GM12878 (cell line): ENCODE measurements around the gene POMT2. TPM values are rescaled to one million over a fixed set of nuclear protein-coding genes. Genes with fewer than 3 reads are reported as not detected.

Experiments
- ATAC-seq: fragments of 200-7000 bp; cut with Tn5 transposase; 3 replicates; pipeline ENCODE4 v1.9.1; 2020; ENCODE audit warnings: mild to moderate bottlenecking, moderate library complexity
- BruUV-seq: library from RNA; stranded (reverse); fragments of 400-500 nt; replicated peaks from 2 replicates; lab custom pipeline; 2021; lab: Mats Ljungman, UMichigan
- CTCF ChIA-PET: fragments of 300-600 bp; sonication (Branson Sonifier 250); formaldehyde crosslinking; extraction: SDS; loops from one replicate; lab custom pipeline; 2021; ENCODE audit warnings: inconsistent platforms; lab: Yijun Ruan, JAX
- POLR2A ChIA-PET: fragments of 350-600 bp; formaldehyde crosslinking; extraction: SDS; loops from one replicate; lab custom pipeline; 2021; ENCODE audit warnings: inconsistent platforms; lab: Charles Lee
- RAD21 ChIA-PET: fragments of 300-600 bp; sonication (Branson Sonifier 250); formaldehyde crosslinking; loops from one replicate; lab custom pipeline; 2023; ENCODE audit warnings: antibody characterized with exemption; ENCODE audit not compliant: unreplicated experiment; lab: Charles Lee
- SMC1A ChIA-PET: fragments of 300-600 bp; sonication (Branson Sonifier 250); formaldehyde crosslinking; loops from one replicate; lab custom pipeline; 2023; ENCODE audit not compliant: unreplicated experiment, uncharacterized antibody; lab: Charles Lee
- DNase-seq: peaks from one replicate; pipeline ENCODE4 v3.0.0-alpha.2; 2011; ENCODE audit warnings: low read depth, low spot score
- FAIRE-seq: peaks from 3 replicates; lab custom pipeline; 2011; peaks lifted over from hg19 to GRCh38; lab: Jason Lieb, UNC
- H2AFZ ChIP-seq: 2 replicates; pipeline ENCODE4 v1.6.0; 2011; ENCODE audit warnings: low read depth, low read length, control low read depth; ENCODE audit not compliant: control insufficient read depth
- H3K27ac ChIP-seq: 2 replicates; pipeline ENCODE4 v1.5.1; 2011; ENCODE audit warnings: control low read depth; ENCODE audit not compliant: control insufficient read depth, insufficient read depth
- H3K27me3 ChIP-seq, 2 experiments: replicated peaks in 1 of 2; 2 replicates each; pipeline versions ENCODE4 v1.6.0 to v1.6.1; 2011; ENCODE audit warnings: low read length in 1 of 2; ENCODE audit not compliant: control insufficient read depth in 2 of 2, insufficient read depth in 2 of 2
- H3K36me3 ChIP-seq, 2 experiments: 2 replicates each; pipeline ENCODE4 v1.5.1; 2011; ENCODE audit warnings: low read length in 1 of 2; ENCODE audit not compliant: control insufficient read depth in 2 of 2, insufficient read depth in 2 of 2
- H3K4me1 ChIP-seq: 2 replicates; pipeline ENCODE4 v1.6.1; 2011; ENCODE audit warnings: mild to moderate bottlenecking, low read length, moderate library complexity, mixed read lengths; ENCODE audit not compliant: control insufficient read depth, insufficient read depth
- H3K4me2 ChIP-seq: 2 replicates; pipeline ENCODE4 v1.6.0; 2011; ENCODE audit warnings: control low read depth; ENCODE audit not compliant: control insufficient read depth, insufficient read depth
- H3K4me3 ChIP-seq: fragments of 200-600 bp; sonication (generic); 2 replicates; pipeline ENCODE4 v1.5.1; 2016
- H3K79me2 ChIP-seq: 2 replicates; pipeline ENCODE4 v1.6.0; 2011; ENCODE audit warnings: low read length; ENCODE audit not compliant: control insufficient read depth, insufficient read depth
- H3K9ac ChIP-seq: 2 replicates; pipeline ENCODE4 v1.8.0; 2011; ENCODE audit warnings: low read length, control low read depth, mixed read lengths; ENCODE audit not compliant: control insufficient read depth, insufficient read depth
- H3K9me3 ChIP-seq: replicated peaks from 3 replicates; pipeline ENCODE4 v1.5.1; 2011; ENCODE audit warnings: mild to moderate bottlenecking, low read length; ENCODE audit not compliant: control insufficient read depth, insufficient read depth
- H4K20me1 ChIP-seq: 2 replicates; pipeline ENCODE4 v1.6.0; 2011; ENCODE audit not compliant: control insufficient read depth, insufficient read depth
- CBX5 ChIP-seq: sonication (generic); IDR thresholded peaks from 2 replicates; pipeline ENCODE4 v1.6.1; 2016; ENCODE audit warnings: low read depth, moderate library complexity, mild to moderate bottlenecking, inconsistent platforms
- JUND ChIP-seq: IDR thresholded peaks from 2 replicates; pipeline ENCODE4 v1.6.1; 2012; ENCODE audit warnings: low read depth, mild to moderate bottlenecking, low read length, improper control_type of control experiment, moderate library complexity
- SP1 ChIP-seq: IDR thresholded peaks from one replicate; pipeline ENCODE4 v1.6.1; 2011; ENCODE audit warnings: low read depth, low read length
- WGBS: methylation state at CpG from one replicate; pipeline ENCODE4 v1.1.6; 2016; ENCODE audit warnings: low lambda C conversion rate; ENCODE audit not compliant: insufficient replicate concordance, insufficient coverage; ENCODE audit errors: missing lambda C conversion rate; 5-methylcytosine and 5-hydroxymethylcytosine counted together
- in situ Hi-C: fragments of 300-500 bp; cut with MboI; formaldehyde crosslinking; loops from 9 replicates; pipeline ENCODE4 v1.14.3; 2018; ENCODE audit warnings: mixed read lengths
- intact Hi-C: fragments of 100-400 bp; cut with micrococcal nuclease; formaldehyde crosslinking; loops from one replicate; pipeline ENCODE4 v1.14.2; 2022; ENCODE audit not compliant: unreplicated experiment
- polyA plus RNA-seq, 11 experiments: library from polyadenylated mRNA; depleted of rRNA in 4 of 11; unstranded in 6 of 11; stranded (reverse) in 5 of 11; fragments of >200 nt; fragmentation: Nextera tagmentation in 4 of 11; fragmentation: Illumina TruSeq in 1 of 11; extraction: Ambion mirVana in 4 of 11; extraction: Trizol in 1 of 11; gene quantifications; 1 replicate in 1 of 11; 2 replicates in 10 of 11; pipeline versions ENCODE4 v1.2.1 to v1.2.3, GENCODE V29; 2011 to 2016; ENCODE audit warnings: inconsistent platforms in 2 of 11, missing spikeins in 2 of 11, low read depth in 1 of 11
- total RNA-seq, 4 experiments: library from RNA; depleted of rRNA in 3 of 4; stranded (reverse); fragments of >200 nt in 3 of 4; fragmentation: Illumina TruSeq in 1 of 4; extraction: Trizol in 1 of 4; gene quantifications; 2 replicates each; pipeline versions ENCODE4 v1.2.1 to v1.2.3, GENCODE V29; 2013 to 2021
- TF ChIP-seq, protein P1 (sequence below): fragments of 450-650 bp; formaldehyde crosslinking; IDR thresholded peaks from 2 replicates; pipeline ENCODE4 v1.5.0; 2022; ENCODE audit warnings: mild to moderate bottlenecking, missing genetic modification characterization
- TF ChIP-seq, protein P2 (sequence below), 3 experiments: IDR thresholded peaks in 2 of 3; conservative IDR thresholded peaks in 1 of 3; 2 replicates each; pipeline ENCODE4 v1.5.1; 2011; ENCODE audit warnings: low read depth in 3 of 3, low read length in 3 of 3, mild to moderate bottlenecking in 3 of 3, control low read depth in 2 of 3, moderate library complexity in 2 of 3, inconsistent platforms in 1 of 3, mixed read lengths in 1 of 3; ENCODE audit not compliant: control insufficient read depth in 2 of 3, insufficient read depth in 1 of 3; ENCODE audit errors: extremely low read depth in 1 of 3

POMT2 gene
- total and polyA plus RNA-seq, 10 of the 15 experiments (the other 5 are each of a cell fraction or from before 2014, with no cell fraction given) = 0.23 to 13.9 (median 6.5) TPM

DNA sequence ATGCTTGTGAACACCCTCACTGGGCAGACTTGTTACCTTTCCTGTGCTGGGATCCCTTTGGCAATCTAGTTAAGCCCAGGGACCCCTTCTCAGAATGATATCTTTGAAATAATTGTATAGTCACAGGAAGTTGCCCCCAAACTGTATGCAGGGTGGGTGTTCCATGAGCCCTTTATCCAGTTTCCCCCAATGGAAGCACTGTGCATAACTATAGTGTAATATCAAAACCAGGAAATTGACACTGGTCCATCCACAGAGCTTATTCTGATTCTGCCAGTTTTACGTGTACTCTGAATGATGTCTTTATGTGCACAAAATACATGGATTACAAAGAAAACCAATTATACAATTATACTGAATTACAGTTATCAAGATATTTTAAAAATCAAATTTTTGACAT, 73.9 kb downstream of the POMT2 start (continued):
- TF ChIP-seq, protein P1, sequence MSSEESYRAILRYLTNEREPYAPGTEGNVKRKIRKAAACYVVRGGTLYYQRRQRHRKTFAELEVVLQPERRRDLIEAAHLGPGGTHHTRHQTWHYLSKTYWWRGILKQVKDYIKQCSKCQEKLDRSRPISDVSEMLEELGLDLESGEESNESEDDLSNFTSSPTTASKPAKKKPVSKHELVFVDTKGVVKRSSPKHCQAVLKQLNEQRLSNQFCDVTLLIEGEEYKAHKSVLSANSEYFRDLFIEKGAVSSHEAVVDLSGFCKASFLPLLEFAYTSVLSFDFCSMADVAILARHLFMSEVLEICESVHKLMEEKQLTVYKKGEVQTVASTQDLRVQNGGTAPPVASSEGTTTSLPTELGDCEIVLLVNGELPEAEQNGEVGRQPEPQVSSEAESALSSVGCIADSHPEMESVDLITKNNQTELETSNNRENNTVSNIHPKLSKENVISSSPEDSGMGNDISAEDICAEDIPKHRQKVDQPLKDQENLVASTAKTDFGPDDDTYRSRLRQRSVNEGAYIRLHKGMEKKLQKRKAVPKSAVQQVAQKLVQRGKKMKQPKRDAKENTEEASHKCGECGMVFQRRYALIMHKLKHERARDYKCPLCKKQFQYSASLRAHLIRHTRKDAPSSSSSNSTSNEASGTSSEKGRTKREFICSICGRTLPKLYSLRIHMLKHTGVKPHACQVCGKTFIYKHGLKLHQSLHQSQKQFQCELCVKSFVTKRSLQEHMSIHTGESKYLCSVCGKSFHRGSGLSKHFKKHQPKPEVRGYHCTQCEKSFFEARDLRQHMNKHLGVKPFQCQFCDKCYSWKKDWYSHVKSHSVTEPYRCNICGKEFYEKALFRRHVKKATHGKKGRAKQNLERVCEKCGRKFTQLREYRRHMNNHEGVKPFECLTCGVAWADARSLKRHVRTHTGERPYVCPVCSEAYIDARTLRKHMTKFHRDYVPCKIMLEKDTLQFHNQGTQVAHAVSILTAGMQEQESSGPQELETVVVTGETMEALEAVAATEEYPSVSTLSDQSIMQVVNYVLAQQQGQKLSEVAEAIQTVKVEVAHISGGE (CRISPR knock-in tag) = no peak
- TF ChIP-seq, all 136 proteins: peak for 0

DNA sequence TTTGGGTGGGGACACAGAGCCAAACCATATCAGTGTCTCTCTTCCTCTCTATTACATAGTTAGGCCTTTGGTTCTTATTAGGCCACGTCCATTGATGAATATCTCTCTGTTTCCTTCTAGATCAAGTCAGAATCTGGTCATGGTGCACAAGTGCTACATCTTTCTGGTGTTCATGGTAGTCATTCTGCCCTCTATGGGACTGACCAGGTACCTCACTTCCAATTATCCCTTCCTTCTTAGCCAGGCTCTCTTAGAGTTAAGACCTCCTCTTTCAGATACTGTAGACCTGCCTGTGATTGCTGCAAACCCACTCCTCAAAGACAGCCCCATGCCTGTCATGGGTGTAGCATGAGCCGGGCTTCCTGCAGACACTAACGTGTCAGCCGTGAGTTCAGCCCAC, 74.9 kb downstream of the POMT2 start:
- no peak overlapping the region for H3K4me2 ChIP-seq
- no peaks in the 10 kb centered on the region for H3K36me3 ChIP-seq
- H3K9ac ChIP-seq = no peak overlapping the region
- ChIA-PET SMC1A (interaction anchor here (0.6 kb wide), 1 partner anchor 16 kb away, joined by 3 read pairs; no protein-coding TSS in a partner anchor), CTCF (interaction anchor here (1.7 kb wide), 1 partner anchor 11 kb away, joined by 4 read pairs; no protein-coding TSS in a partner anchor), POLR2A (no interaction called here), RAD21 (no interaction called here)
- H2AFZ ChIP-seq = no peak overlapping the region
- 40% methylated on average over 4 of the region's 4 CpGs for WGBS
- no peak for ATAC-seq
- peaks cover 0 to 1% of the 10 kb centered on the region in 2 experiments; a peak in 1 of 4 replicates for H3K27me3 ChIP-seq
- intact Hi-C loops = no loop called here
- H3K79me2 ChIP-seq = no peaks in the 10 kb centered on the region
- H3K9me3 ChIP-seq = no peaks in the 10 kb centered on the region
- no peak for FAIRE-seq
- H4K20me1 ChIP-seq = no peaks in the 10 kb centered on the region
- in situ Hi-C loops = no loop called here
- no peak overlapping the region for H3K4me3 ChIP-seq
- BruUV-seq = no TSS peak
- TF ChIP-seq JUND = no peak
- TF ChIP-seq SP1 = no peak
- TF ChIP-seq CBX5 = no peak
- TF ChIP-seq, protein P2, sequence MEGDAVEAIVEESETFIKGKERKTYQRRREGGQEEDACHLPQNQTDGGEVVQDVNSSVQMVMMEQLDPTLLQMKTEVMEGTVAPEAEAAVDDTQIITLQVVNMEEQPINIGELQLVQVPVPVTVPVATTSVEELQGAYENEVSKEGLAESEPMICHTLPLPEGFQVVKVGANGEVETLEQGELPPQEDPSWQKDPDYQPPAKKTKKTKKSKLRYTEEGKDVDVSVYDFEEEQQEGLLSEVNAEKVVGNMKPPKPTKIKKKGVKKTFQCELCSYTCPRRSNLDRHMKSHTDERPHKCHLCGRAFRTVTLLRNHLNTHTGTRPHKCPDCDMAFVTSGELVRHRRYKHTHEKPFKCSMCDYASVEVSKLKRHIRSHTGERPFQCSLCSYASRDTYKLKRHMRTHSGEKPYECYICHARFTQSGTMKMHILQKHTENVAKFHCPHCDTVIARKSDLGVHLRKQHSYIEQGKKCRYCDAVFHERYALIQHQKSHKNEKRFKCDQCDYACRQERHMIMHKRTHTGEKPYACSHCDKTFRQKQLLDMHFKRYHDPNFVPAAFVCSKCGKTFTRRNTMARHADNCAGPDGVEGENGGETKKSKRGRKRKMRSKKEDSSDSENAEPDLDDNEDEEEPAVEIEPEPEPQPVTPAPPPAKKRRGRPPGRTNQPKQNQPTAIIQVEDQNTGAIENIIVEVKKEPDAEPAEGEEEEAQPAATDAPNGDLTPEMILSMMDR (IDR thresholded peaks at IDR 0.05 in 2 of 3, conservative IDR thresholded peaks at IDR 0.05 in 1 of 3; ENCODE audit: control insufficient read depth in 2 of 3, extremely low read depth in 1 of 3, insufficient read depth in 1 of 3, low read depth in 3 of 3, low read length in 3 of 3) = 0 out of 6 replicates have a peak, but pooled peaks of 1 of the 3 experiments have one; percentile 18
- DNase-seq = no peak
- H3K27ac ChIP-seq = no peak overlapping the region
- no peaks in the 10 kb centered on the region for H3K4me1 ChIP-seq
